ENCODE results near the gene ZFHX3. TPM values are rescaled to one million over a fixed set of nuclear protein-coding genes. Genes with fewer than 3 reads are reported as not detected.

The ZFHX3 gene
- total and polyA plus RNA-seq, 2 of the 8 experiments (the other 6 are each of a cell fraction or from before 2014, with no cell fraction given): 0.08 to 0.99 TPM

DNA sequence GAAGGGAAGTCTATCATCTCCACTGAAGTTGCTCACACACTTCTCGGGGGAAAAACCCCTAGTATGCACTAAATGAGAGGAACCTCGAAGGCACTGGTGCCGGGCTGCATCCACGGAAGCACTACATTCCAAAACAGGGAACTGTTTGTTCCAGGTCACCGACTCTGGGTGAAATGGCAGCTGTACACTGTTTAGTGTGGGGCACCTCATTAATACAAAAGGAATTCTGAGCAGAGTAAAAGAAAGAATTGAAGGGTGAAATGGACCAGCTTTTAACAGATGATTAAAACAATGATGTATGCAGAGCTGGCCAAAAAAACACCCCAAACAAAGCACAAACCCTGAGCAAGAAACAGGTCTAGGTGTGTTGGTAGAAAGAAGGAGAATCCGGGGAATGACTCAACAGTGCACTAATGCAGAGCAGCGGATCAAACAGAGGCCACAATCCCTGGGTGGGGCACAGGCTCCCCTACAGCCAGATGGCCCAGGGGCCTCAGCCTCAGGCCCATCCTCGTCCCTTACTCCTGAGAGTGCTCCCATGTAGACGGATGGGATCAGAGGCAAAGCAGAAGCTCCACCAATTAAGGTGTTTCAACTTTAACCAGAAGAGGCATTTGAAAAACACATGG is 161.5 kb downstream of the ZFHX3 start:
- Histone ChIP-seq H2BK120ac (replicated peaks; ENCODE audit: low read depth, low read length) (no peak overlapping the region), H3K9ac (replicated peaks in 1 of 4; ENCODE audit: extremely low read depth in 1 of 4, low read depth in 3 of 4, low read length in 3 of 4) (no peak overlapping the region), H3K14ac (ENCODE audit: insufficient read length) (no peak overlapping the region), H3K18ac (ENCODE audit: extremely low read depth, low read length) (no peak overlapping the region), H3K9me3 (ENCODE audit: insufficient read depth in 2 of 2, low read depth in 1 of 2, low read length in 1 of 2) (peaks cover 0 to 2% of the 10 kb centered on the region in 2 experiments; a peak in 1 of 4 replicates), H3K56ac (replicated peaks; ENCODE audit: insufficient read length, low read depth, low read length) (no peak overlapping the region), H3K79me1 (ENCODE audit: low read depth, low read length) (no peaks in the 10 kb centered on the region), H3K79me2 (ENCODE audit: control insufficient read depth in 1 of 2, insufficient read depth in 2 of 2, low read length in 2 of 2) (no peaks in the 10 kb centered on the region; a peak in 1 of 4 replicates), H3K36me3 (ENCODE audit: control insufficient read depth in 2 of 4, insufficient read depth in 4 of 4, low read length in 3 of 4) (no peaks in the 10 kb centered on the region), H3K23ac (ENCODE audit: insufficient read length) (no peak overlapping the region), H2AFZ (ENCODE audit: low read length) (no peak overlapping the region), H2BK15ac (ENCODE audit: low read length) (no peak overlapping the region), H3K4me1 (replicated peaks in 1 of 4; ENCODE audit: control insufficient read depth in 3 of 4, insufficient read depth in 4 of 4, low read length in 3 of 4) (no peaks in the 10 kb centered on the region), H4K20me1 (replicated peaks in 1 of 2; ENCODE audit: control insufficient read depth in 1 of 2, insufficient read depth in 2 of 2, low read length in 2 of 2) (peaks cover 0 to 4% of the 10 kb centered on the region in 2 experiments), H4K5ac (ENCODE audit: insufficient read length, low read depth, low read length) (no peak overlapping the region), H2BK12ac (ENCODE audit: low read depth, low read length) (no peak overlapping the region), H3K4ac (replicated peaks; ENCODE audit: insufficient read length, low read depth, low read length) (no peak overlapping the region), H3K23me2 (ENCODE audit: low read depth, low read length) (peaks cover 3% of the 10 kb centered on the region; the same call in 1 of the 2 replicates), H3K27me3 (replicated peaks in 1 of 4; ENCODE audit: control insufficient read depth in 3 of 4, extremely low read depth in 1 of 4, insufficient read depth in 3 of 4, low read length in 3 of 4) (no peaks in the 10 kb centered on the region), H3K4me3 (ENCODE audit: extremely low read depth in 1 of 4, insufficient read depth in 2 of 4, low read depth in 3 of 4, low read length in 4 of 4) (no peak overlapping the region), H4K8ac (ENCODE audit: extremely low read depth, insufficient read depth, low read length) (no peak overlapping the region), H3K4me2 (ENCODE audit: insufficient read depth in 1 of 2, low read depth in 2 of 2, low read length in 2 of 2) (no peak overlapping the region), H2BK20ac (ENCODE audit: low read length) (no peak overlapping the region), H2BK5ac (ENCODE audit: low read depth, low read length) (no peak overlapping the region), H3K27ac (ENCODE audit: low read depth, low read length) (no peak overlapping the region), H2AK5ac (ENCODE audit: low read depth, low read length) (no peak overlapping the region), H4K91ac (replicated peaks; ENCODE audit: insufficient read length, low read length) (no peak overlapping the region)
- FAIRE-seq (no peak), DNase-seq (ENCODE audit: low read depth in 1 of 2, low spot score in 2 of 2) (no peak)
- ChIA-PET CTCF (ENCODE audit: partially characterized antibody) (interaction anchor here (0.5 to 1.0 kb wide), 2 partner anchors 49 to 54 kb away, joined by 3 read pairs; no protein-coding TSS in a partner anchor), POLR2A (ENCODE audit: partially characterized antibody) (no interaction called here)
- WGBS, 2 experiments (ENCODE audit: extremely low coverage in 1 of 2, insufficient coverage in 1 of 2, insufficient read length in 1 of 2, insufficient replicate concordance in 2 of 2, low coverage in 1 of 2, low lambda C conversion rate in 2 of 2, missing lambda C conversion rate in 1 of 2): 92% methylated on average over 9 of the region's 9 CpGs; no CpG with 5 or more reads in 1 of the 2 experiments
- TF ChIP-seq CHD1 (IDR thresholded peaks at IDR 0.05; ENCODE audit: low read depth, low read length): no peak
- no peak for TF ChIP-seq KDM1A (IDR thresholded peaks at IDR 0.05; ENCODE audit: borderline replicate concordance, low read length)
- TF ChIP-seq TAF1 (IDR thresholded peaks at IDR 0.05; ENCODE audit: low read depth, low read length): no peak
- TF ChIP-seq CBX5 (IDR thresholded peaks at IDR 0.05; ENCODE audit: low read depth, low read length): no peak
- no peak for TF ChIP-seq CHD2 (IDR thresholded peaks at IDR 0.05; ENCODE audit: low read length)
- TF ChIP-seq HDAC6 (IDR thresholded peaks at IDR 0.05; ENCODE audit: low read depth, low read length): no peak
- no peak for TF ChIP-seq EP300 (IDR thresholded peaks at IDR 0.05; ENCODE audit: borderline replicate concordance in 1 of 2, low read depth in 2 of 2, low read length in 2 of 2)
- TF ChIP-seq CTBP2 (IDR thresholded peaks at IDR 0.05; ENCODE audit: borderline replicate concordance, insufficient read depth, insufficient read length, low read length): no peak
- TF ChIP-seq HDAC2 (IDR thresholded peaks at IDR 0.05; ENCODE audit: borderline replicate concordance in 1 of 2, low read depth in 2 of 2, low read length in 2 of 2): no peak
- TF ChIP-seq SP1 (IDR thresholded peaks at IDR 0.05; ENCODE audit: low read depth, low read length): no peak
- no peak for TF ChIP-seq EGR1 (IDR thresholded peaks at IDR 0.05; ENCODE audit: borderline replicate concordance, low read depth, low read length)
- no peak for TF ChIP-seq BACH1 (IDR thresholded peaks at IDR 0.05; ENCODE audit: low read length)
- no peak for TF ChIP-seq RBBP5 (IDR thresholded peaks at IDR 0.05; ENCODE audit: borderline replicate concordance, low read depth, low read length)
